GM19351 (cell line): ENCODE results near the gene LTA.
A peak's percentile ranks its signal among the peaks of the same experiment; 100 is the strongest.
"Not testable (repeated sequence)": the region's sequence is repeated elsewhere in the genome, so short reads cannot be mapped to it uniquely, and the experiment has no call there.

Source experiments
- ATAC-seq: cut with Tn5 transposase; IDR thresholded peaks from one replicate; pipeline ENCODE4 v1.9.1; 2021; ENCODE audit warnings: mild to moderate bottlenecking, moderate library complexity; ENCODE audit not compliant: unreplicated experiment

LTA gene

DNA sequence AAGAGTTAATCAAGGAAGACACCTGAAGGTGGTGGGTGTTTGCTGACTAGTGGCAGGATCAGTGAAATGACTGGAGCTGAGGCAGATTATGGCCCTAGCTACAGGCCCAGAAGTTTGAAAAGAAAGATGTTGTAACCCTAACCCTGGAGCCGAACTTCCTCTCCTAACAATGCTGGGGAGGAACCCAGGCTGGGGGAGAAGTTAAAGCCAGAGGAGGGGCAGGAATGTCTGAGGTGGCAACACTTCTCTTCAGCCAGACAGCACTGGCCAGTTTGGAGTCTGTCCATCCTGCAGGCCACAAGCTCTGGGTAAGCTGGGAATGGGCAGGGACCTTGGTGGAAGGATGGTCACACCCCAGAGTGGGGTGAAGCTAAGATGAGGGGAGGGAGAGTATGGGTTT is 13.9 kb downstream of the LTA start, which contains the start of gene LST1:
Gene LST1 (plus strand): TSS at position 270 of the 400 bp plus-strand sequence. CDS start 1,023 bp downstream, outside the sequence.
- ATAC-seq, result no peak

DNA sequence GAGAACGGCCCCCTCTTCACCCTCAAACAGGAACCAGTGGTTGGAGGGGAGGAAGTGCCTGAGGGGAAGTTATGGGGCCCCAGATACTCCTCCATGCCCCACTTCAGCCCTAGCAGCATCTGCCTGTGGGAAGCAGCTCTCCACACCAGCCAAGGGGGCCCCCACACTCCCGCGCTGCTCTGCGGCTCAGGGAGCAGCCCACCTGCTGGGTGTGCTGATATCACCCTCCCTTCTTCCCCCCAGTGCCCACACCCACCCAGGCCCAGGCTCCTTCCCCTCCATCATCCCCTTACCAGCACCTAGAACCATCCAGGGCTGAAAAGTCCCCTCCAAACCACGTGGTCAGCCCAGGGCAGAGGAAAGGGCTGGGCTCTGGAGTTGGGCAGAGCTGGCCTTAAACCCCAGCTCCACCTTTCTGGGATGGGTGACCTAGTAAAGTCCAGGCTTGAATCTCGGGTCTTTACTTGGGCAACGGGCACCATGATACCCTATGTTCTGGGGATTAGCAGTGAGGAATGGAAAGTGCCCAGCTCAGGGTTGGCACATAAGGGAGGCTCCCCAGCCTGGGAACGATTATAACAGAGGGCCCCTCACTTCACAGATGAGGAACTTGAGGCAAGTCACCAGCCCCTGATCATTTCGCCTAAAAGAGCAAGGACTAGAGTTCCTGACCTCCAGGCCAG is 14.7 kb downstream of the LTA start:
- no peak for ATAC-seq

DNA sequence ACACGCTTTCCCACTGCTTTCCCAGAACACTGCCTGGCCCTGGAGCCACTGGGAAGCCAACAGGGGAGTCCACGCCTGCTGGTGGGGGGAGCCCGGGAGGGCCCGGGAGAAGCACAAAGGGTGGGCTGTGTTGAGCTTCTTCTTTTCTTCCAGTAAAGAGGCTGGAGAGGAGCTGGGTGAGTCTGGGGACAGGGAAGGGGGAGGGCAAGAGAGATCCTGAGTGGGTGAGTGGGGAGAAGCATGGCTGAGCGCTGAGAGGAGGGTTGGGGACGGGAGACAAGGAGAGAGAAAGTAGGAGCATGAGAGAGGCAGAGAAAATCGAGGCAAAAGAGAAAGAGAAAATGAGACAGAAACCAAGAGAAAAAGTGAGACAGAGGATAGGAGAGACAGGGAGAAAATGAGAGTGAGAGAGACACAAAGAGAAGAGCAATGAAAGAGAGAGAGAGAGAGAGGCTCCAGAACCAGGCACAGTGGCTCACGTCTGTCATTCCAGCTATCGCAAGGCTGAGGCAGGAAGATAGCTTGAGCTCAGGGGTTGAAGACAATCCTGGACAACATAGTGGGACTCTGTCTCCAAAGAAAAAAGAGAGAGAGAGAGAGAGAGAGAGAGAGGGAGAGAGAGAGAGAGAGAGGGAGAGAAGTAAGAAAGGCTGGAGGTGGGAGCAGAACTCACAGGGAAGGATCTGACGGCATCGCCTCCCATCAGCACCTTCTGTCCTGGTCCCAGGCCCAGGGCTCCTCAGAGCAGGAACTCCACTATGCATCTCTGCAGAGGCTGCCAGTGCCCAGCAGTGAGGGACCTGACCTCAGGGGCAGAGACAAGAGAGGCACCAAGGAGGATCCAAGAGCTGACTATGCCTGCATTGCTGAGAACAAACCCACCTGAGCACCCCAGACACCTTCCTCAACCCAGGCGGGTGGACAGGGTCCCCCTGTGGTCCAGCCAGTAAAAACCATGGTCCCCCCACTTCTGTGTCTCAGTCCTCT is 16.0 kb downstream of the LTA start:
- ATAC-seq, result no peak

DNA sequence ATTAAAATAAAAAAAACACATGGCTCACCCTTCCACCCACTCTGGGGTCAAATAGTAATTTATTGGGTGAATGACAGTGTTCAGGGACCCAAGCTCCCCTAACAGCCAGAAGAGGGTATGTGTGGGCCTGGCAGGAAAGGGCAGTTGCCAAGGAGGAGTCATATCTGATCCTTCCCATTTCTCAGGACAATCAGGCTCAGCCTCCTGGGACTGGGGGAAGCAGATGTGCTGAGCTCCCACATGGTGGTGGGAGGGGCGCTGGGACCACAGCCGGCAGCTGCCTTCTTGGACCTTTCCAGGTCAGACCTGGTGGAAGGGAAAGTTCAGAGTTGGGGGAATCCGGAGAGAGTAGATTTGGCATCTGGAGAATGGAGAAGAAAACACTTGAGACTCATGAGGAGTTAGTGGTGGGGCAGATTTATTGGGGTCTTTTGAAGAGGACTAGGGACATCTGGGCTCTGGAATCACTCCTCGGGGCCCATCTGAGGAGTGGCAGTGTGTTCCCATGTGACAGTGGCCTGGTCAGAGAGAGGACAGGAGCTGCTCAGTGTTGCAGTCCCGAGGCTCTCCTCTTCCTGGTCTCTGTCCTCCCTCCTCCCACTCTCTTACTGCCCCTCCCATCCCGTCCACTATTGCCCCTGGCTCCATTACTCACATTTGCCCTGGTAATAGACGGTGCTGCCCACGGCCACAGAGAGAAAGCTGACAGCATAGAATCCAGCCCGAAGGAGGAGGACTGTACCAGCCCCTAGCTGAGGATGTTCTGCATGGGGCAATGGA is 17.0 kb downstream of the LTA start:
- ATAC-seq, result no peak

DNA sequence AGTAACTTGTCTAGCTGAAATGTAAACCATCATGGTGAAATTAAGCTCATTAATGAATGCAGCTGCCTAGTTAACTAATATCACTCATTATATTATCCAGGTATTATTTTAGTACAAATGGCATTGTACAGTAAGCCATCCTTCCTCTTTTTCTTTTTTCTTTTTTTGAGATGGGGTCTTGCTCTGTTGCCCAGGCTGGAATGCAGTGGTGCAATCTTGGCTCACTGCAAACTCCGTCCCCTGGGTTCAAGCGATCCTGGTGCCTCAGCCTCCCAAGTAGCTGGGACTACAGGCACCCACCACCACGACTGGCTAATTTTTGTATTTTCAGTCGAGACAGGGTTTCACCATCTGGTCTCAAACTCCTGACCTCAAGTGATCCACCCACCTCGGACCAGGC is 18.6 kb downstream of the LTA start:
- not testable (repeated sequence) for ATAC-seq

DNA sequence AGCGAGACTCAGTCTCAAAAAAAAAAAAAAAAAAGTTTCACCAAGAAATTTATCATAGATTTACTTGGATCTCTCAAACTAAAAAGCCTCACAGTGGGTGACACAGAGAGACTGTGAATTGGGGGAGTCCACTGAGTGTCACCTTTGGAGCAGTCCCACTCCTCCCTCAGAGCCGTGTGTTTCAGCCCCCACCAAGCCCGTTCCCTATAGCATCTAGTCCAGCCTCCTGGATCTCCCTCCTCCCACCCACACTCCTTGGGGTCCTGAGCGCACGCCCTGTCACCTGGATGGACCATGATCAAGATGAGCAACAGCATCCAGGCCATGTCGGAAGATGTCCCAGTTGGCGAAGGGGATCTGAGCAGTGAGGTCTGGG is 20.3 kb downstream of the LTA start:
- ATAC-seq, result no peak

DNA sequence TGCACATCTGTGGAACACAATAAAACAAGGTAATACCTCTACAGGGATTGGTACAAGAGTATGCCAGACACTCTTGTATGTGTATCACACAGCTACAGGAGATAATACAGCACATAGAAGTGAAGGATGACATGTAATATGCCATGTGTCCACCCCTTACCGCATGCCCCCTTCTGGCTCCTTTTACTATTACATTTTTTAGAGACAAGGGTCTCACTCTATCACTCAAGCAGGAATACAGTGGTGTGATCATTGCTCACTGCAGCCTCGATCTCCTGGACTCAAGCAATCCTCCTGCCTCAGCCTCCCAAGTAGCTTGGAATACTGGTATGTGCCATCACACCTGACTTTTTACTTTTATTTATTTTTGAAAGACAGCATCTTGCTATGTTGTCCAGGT is 24.9 kb downstream of the LTA start:
- no peak for ATAC-seq

DNA sequence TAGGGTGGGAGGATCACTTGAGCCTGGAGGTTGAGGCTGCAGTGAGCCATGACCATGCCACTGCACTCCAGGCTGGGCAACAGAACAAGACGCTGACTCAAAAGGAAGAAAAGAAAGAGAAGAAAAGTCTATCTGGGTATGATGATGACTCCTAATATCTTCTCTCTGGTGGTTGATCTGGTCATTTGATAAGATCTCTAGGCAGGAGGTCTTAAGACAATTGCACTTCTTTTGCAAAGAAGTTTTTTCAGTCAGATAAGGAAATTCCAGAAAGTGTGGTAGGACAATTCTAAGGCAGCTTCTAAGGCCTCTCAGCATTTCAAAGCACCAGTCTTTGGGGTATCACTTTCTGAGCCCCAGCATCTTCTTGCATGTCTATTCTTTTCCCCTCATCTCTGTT is 35.2 kb downstream of the LTA start:
- ATAC-seq, result no peak

DNA sequence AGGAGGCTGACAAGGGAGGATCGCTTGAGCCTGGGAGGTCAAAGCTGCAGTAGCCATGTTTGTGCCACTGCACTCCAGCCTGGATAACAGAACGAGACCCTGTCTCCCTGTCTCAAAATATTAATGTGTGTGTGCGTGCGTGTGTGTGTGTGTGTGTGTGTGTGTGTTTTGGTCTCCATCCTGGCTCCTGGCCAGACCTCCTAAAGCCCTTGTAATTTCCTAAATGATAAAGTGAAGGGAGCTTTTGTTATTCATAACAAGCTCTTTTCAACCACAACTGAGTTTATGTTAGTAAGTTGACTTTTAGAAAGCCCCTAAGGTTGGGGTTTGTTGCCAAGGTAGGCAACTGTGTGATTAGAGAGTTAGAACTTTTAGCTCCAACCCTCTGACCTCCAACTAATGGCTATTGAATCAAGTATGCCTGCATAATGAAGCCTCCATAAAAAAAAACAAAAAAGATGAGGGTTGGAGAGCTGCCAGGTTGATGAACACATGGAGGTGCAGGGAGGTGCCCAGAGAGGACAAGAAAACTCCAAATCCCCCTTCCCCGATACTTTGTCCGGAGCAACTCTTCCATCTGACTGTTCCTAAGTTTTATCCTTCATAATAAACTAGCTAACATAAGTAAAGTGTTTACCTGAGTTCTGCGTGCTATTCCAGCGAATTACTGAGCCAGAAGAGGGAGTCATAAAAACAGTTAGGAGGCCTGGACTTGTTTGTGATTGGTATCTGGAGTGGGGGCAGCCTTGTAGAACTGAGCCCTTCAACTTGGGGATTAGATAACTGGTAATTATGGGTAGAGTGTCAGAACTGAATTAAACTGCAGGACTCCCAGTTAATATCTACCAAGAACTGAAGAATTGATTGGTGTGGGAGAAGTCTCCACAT is 37.7 kb downstream of the LTA start:
- no peak for ATAC-seq

DNA sequence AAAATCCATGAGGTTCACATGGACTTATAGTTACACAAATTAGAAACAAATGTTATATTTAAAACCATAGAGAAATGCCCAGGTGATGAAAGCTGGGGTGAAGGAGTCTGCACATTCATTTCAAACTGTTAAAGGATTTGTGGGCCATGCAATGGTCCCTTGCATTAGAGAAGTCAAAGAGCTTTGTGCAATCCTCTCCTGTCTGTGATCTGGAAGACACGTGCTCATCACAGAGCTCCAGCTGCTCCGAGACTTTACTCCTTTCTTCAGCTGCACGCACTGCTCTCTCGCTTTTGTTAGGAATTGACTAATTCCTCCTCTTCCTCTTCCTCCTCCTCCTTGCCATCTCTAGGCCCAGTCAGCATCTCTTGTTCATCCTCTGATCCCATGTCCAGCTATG is 38.9 kb downstream of the LTA start:
- no peak for ATAC-seq

DNA sequence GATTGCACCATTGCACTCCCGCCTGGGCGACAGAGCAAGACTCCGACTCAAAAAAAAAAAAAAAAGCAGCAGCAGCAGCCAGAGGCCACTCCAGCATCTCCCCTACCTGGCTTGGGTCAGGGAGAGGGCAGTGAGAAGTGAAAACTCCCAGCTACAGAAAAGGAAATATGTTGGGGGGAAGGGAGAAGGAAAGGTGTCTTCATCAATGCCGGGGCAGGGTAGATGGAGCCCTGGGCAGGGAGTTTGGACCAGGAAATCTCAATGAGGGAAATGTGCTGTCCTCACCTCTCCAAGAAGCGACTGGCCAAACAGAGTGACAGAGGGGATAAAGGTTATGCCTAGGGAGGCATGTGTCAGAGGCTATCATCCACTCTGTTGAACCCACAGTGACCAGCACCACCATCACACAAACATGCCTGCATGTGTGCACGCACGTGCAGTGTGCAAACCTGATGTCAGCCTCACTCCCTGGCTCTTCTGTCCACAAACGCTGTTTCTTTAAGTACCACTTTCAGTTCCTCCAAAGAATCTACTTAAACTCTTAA is 42.1 kb downstream of the LTA start:
- no peak for ATAC-seq

DNA sequence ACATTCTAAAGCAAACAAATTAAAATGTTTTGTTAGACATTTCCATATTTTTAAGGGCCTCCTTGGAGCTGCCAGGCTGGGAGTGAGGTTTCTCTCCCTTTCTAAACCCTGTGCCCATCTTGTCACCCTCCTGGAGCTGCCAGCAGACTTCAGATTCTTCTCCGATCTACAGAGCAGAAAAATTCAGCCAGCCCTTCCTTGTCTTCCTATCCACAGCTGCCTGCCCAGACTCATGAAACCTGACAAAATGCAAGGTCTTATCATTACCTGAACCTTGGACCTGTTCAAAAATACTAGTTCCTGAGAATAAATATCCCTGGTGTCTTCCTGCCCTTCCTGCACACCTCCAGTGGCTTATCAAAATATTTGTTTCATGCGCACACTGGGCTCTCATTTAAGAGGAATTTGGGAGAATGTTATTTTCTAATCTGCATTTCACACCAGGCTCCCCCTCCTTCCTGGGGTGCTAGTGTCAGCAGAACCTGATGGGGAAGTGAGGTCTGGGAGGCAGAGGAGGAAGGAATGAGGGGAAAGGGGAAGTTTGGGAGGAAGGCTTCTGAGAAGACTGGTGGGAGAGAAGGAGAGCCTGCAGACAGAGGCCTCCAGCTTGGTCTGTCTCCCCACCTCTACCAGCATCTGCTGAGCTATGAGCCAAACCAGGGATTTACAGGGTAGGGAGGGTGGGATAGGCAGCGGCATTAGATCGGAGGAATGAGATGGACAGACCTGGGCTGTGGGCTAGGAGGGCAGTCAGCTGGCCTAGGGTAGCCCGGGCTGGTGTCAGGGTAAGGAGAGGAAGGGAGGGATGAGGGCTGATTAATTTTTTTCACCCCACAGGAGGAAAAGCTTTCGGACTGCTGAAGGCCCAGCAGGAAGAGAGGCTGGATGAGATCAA is 42.8 kb downstream of the LTA start, which contains the start of gene AIF1:
Gene AIF1 (plus strand): TSS at position 551 of the 895 bp plus-strand sequence. CDS start 96 bp downstream, at position 647.
- ATAC-seq, result no peak

DNA sequence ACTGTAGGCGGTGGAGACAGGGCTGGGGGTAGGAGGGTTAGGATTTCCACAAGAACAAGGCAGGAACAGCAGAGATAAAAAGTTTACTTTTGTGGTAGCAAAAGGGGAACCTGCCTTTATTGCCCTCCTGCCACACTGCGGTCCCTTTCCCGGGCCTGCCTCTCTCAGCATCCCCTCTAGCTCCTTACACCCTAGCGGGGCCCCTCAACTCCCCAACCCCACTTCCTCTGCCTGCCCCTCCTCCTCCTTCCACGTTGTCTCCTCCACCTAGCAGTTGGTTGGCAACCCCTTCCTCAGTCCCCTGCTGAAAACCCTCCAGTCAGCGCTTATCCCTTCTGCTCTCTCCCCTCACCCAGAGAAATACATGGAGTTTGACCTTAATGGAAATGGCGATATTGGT is 43.7 kb downstream of the LTA start:
- no peak for ATAC-seq

DNA sequence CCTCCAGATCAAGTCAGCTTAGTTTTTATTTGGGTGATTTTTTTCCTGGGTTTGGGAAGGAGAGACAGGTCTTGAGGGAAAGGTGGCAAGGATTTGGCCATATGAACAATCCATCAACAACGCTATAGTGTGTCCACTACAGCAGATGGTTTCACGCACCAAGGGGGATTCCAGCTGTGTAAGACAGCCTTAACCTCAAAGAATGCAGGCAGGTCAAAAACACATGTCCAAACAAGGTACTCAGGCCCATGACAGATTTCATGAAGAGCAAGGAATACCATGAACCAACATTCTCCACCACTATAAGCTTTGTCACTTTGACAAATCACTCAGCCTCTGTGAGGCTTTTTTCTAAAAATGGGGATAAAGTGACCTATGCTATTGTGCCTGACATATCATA is 44.9 kb downstream of the LTA start:
- ATAC-seq, result no peak

DNA sequence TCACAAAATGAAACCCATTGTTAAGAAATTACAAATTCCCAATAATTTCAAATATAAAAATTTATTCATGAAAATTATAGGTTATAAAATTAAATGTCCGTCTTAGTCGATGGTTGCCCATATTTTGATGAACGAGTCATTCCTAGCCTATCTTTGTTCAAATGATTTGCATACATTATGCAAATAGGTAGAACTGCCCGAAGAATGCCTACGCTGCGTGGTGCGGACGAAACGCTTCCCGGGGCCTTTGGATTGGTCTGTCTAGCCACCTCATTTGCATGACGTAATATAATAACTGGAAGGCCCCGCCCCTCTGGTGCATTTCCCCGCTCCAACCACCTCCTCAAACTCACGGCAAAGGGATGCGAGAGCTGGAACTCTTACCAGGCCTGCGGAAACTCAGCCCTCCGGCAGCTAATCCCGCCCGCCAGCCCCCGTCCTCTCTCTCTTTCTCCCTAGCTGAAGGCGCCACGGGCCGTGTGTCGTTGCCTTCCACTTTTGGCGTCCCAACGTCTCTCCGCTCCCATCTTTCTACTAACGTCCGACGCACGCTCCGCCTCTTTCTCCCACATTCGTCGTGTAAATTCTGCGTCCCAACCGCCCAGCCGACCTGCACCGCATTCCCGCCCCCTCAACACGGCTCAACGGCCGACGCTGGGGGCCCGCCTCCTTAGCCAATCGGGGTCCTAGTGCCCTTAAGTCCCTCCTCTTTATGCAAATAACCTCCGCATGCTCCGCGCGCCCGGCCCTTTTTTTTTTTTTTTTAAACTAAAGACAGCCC is 47.9 kb downstream of the LTA start:
- ATAC-seq, result peak; percentile 82

DNA sequence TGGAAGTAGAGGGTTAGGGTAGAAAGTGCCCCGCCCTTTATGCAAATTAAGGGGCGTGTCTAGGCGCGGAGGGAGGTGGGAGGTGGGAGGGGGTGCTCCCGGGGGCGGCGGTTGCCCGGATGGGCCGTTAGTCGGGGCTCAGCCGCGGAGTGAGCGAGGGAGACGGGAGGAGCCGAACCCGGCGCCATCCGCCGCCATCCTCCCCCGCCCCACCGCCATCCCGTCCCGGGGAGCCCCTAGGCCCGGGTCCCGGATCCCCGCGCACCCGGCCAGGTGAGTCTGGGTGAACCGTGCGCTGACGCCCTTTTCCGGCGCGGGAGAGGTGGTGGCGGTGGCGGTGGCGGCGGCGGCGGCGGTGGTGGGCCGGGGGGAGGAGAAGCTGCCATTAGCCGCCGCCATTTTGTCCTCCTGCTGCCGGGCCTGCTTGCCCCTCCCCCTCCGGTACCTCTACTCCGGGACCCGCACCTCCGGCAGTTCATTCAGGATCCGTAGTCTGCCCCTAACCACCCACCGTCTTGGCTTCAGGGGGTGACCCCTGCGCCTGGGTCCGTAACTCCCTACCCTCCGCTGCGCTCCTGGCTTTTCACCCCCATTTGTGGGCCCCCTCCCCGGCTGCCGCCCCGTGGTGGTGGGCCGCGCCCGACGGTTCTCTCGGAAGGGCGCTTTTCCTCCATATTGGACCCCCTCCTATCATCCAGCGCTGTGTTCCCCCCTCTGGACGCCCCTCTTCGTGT is 48.7 kb downstream of the LTA start, which contains the start of gene PRRC2A:
Gene PRRC2A (plus strand): TSS at position 130 of the 734 bp plus-strand sequence. CDS start 2,075 bp downstream, outside the sequence.
- ATAC-seq, result peak; percentile 19

DNA sequence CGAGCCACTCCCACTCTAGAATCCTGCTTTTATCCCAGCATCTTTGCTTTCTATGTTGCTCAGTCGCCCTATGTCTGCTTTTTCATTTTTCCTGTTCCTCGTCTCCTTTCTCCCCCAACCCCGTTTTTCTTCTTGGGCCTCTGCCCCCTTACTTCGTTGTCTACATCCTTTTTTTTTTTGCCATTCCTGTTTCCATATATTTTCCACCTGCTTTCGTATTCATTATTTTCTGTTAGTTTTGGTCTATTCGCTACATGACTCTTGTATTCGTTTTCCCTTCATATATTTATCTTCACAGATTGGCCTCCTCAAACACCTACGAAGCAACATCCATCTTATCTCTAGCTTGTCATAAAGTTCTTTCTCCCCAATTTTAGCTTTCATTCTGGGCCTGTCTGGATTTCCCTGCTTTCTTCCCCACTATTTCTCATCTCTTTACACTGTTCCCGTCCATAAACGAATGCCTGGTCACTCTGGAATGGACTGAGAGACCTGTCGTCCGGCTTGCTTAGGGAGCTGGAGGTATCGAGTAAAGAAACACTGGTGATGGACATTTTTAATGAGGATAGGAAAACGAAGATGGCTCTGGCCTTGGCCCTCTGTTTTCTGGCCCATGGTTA is 49.3 kb downstream of the LTA start:
- no peak for ATAC-seq
